ENCODE results near the gene DCUN1D2. TPM values are rescaled to one million over a fixed set of nuclear protein-coding genes. Genes with fewer than 3 reads are reported as not detected.

Gene DCUN1D2
- total and polyA plus RNA-seq, 4 donors, result 7.4 to 28.2 (median 16.6) TPM

DNA sequence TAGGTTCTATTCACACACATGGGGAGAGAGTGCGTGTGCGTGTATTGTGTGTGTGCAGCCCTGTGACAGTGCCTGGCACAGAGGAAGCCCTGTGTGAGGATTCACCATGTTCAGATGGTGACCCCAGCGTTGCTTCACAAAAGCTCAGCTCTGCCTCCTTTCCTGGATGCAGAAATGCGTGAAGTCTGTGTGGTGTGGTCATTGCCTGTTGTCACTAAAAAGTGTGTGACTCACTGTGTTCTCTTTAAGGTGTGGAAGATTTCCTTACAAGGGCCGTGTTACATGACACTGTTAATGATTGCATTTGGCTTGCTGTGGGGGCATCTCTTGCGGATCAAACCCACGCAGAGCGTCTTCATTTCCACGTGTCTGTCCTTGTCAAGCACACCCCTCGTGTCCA lies 19.5 kb upstream of the DCUN1D2 start:
- no peak for DNase-seq
- Histone ChIP-seq H3K27ac (ENCODE audit: low read depth in 1 of 2, low read length in 2 of 2) (no peak overlapping the region), H3K9me3 (ENCODE audit: control insufficient read depth, low read length) (no peaks in the 10 kb centered on the region), H3K4me3 (ENCODE audit: low read length in 2 of 2) (no peak overlapping the region), H3K4me1 (ENCODE audit: control insufficient read depth in 1 of 2, insufficient read depth in 2 of 2, low read length in 2 of 2) (no peaks in the 10 kb centered on the region), H3K27me3 (ENCODE audit: control insufficient read depth in 1 of 2, insufficient read depth in 2 of 2, low read length in 1 of 2) (no peaks in the 10 kb centered on the region), H3K36me3 (ENCODE audit: control insufficient read depth in 1 of 2, insufficient read depth in 2 of 2, low read length in 1 of 2) (peaks cover 0 to 6% of the 10 kb centered on the region in 2 donors)
- no peak for ATAC-seq (ENCODE audit: low FRiP score)
- 90 to 92% methylated on average over 10 of the region's 10 CpGs for WGBS, 2 donors
- intact Hi-C loops (cut with DNase I), result no loop called here

DNA sequence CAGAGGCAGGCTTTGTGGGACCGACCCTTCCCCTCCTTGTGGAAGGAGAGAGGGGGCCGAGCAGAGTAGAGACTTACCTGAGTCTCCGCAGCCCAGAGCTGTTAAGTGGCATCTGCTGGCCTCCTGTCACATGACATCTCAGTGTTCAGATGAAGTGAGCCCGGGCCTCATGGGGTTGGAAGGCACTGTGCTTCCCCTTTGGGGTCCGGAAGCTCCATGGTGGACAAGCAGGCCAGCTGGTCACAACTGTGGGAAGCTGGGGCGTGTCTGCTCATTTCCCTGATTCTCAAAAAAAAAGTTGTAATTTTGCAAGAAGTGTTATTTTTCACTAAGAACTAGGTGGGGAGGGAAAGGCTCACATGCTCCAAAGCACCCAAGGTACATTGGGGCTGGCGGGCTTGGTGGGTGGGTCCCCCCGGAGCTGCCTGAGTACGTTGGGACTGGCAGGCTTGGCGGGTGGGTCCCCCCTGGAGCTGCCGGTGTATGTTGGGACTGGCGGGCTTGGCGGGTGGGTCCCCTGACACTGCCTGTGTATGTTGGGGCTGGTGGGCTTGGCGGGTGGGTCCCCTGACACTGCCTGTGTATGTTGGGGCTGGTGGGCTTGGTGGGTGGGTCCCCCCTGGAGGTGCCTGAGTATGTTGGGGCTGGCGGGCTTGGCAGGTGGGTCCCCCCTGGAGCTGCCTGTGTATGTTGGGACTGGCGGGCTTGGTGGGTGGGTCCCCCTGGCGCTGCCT lies 18.2 kb upstream of the DCUN1D2 start:
- WGBS, 2 donors, result 90 to 91% methylated on average over 17 of the region's 17 CpGs
- H3K9me3 ChIP-seq (ENCODE audit: control insufficient read depth, low read length), result no peaks in the 10 kb centered on the region
- peaks cover 0 to 6% of the 10 kb centered on the region in 2 donors for H3K36me3 ChIP-seq (ENCODE audit: control insufficient read depth in 1 of 2, insufficient read depth in 2 of 2, low read length in 1 of 2)
- ATAC-seq (ENCODE audit: low FRiP score) (no peak), DNase-seq (peak in 1 of 2 donors; percentile 69)
- H3K27me3 ChIP-seq (ENCODE audit: control insufficient read depth in 1 of 2, insufficient read depth in 2 of 2, low read length in 1 of 2), result no peaks in the 10 kb centered on the region
- H3K4me1 ChIP-seq (ENCODE audit: control insufficient read depth in 1 of 2, insufficient read depth in 2 of 2, low read length in 2 of 2), result no peaks in the 10 kb centered on the region
- intact Hi-C loops (cut with DNase I), result no loop called here
- no peak overlapping the region for H3K4me3 ChIP-seq (ENCODE audit: low read length in 2 of 2)
- H3K27ac ChIP-seq (ENCODE audit: low read depth in 1 of 2, low read length in 2 of 2), result no peak overlapping the region

GRCh38 chr13:113507505-113508345 lies 17.2 kb upstream of the DCUN1D2 start:
- Histone ChIP-seq H3K4me1 (ENCODE audit: control insufficient read depth in 1 of 2, insufficient read depth in 2 of 2, low read length in 2 of 2) (no peaks in the 10 kb centered on the region), H3K36me3 (ENCODE audit: control insufficient read depth in 1 of 2, insufficient read depth in 2 of 2, low read length in 1 of 2) (peaks cover 0 to 6% of the 10 kb centered on the region in 2 donors), H3K4me3 (ENCODE audit: low read length in 2 of 2) (no peak overlapping the region), H3K9me3 (ENCODE audit: control insufficient read depth, low read length) (no peaks in the 10 kb centered on the region), H3K27ac (ENCODE audit: low read depth in 1 of 2, low read length in 2 of 2) (no peak overlapping the region), H3K27me3 (ENCODE audit: control insufficient read depth in 1 of 2, insufficient read depth in 2 of 2, low read length in 1 of 2) (no peaks in the 10 kb centered on the region)
- ATAC-seq (ENCODE audit: low FRiP score) (no peak), DNase-seq (no peak)
- intact Hi-C loops (cut with DNase I), result no loop called here
- 83 to 87% methylated on average over 21 of the region's 21 CpGs for WGBS, 2 donors

GRCh38 chr13:113506871-113507388 lies 16.4 kb upstream of the DCUN1D2 start:
- intact Hi-C loops (cut with DNase I), result no loop called here
- Histone ChIP-seq H3K4me1 (ENCODE audit: control insufficient read depth in 1 of 2, insufficient read depth in 2 of 2, low read length in 2 of 2) (no peaks in the 10 kb centered on the region), H3K27ac (ENCODE audit: low read depth in 1 of 2, low read length in 2 of 2) (no peak overlapping the region), H3K4me3 (ENCODE audit: low read length in 2 of 2) (no peak overlapping the region), H3K9me3 (ENCODE audit: control insufficient read depth, low read length) (no peaks in the 10 kb centered on the region), H3K36me3 (ENCODE audit: control insufficient read depth in 1 of 2, insufficient read depth in 2 of 2, low read length in 1 of 2) (peaks cover 0 to 6% of the 10 kb centered on the region in 2 donors), H3K27me3 (ENCODE audit: control insufficient read depth in 1 of 2, insufficient read depth in 2 of 2, low read length in 1 of 2) (no peaks in the 10 kb centered on the region)
- WGBS, 2 donors, result 60 to 66% methylated on average over 21 of the region's 21 CpGs
- ATAC-seq (ENCODE audit: low FRiP score), result no peak
- no peak for DNase-seq

- 16 to 29% methylated on average over 16 of the region's 16 CpGs for WGBS, 2 donors
- intact Hi-C loops (cut with DNase I), result no loop called here
- Histone ChIP-seq H3K36me3 (ENCODE audit: control insufficient read depth in 1 of 2, insufficient read depth in 2 of 2, low read length in 1 of 2) (peaks cover 0 to 6% of the 10 kb centered on the region in 2 donors), H3K4me1 (ENCODE audit: control insufficient read depth in 1 of 2, insufficient read depth in 2 of 2, low read length in 2 of 2) (no peaks in the 10 kb centered on the region), H3K4me3 (ENCODE audit: low read length in 2 of 2) (no peak overlapping the region), H3K27ac (ENCODE audit: low read depth in 1 of 2, low read length in 2 of 2) (no peak overlapping the region), H3K9me3 (ENCODE audit: control insufficient read depth, low read length) (no peaks in the 10 kb centered on the region), H3K27me3 (ENCODE audit: control insufficient read depth in 1 of 2, insufficient read depth in 2 of 2, low read length in 1 of 2) (no peaks in the 10 kb centered on the region)
- DNase-seq, result no peak
- ATAC-seq (ENCODE audit: low FRiP score), result peak; percentile 44
These were observed 15.6 kb upstream of the DCUN1D2 start for GRCh38 chr13:113506025-113506685.

DNA sequence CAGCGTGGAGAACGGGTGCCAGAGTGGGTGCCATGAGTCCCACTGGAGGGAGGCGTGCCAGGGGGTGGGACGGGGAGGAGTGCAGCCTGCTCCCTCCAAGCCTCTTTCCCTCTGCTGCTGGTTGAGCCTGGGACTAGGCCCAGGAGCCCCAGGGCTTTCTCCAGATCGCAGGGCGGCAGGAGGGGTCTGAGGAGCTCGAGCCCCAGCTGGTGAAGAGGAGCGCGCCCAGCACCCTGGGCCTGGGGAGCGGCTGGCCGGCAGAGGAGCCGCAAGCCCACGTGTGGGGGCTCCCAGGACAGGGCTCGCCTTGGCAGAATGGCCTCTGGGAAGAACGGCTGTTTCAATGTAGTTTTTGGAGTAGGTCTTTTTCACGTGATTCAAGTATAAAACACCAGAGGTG lies 12.2 kb upstream of the DCUN1D2 start:
- Histone ChIP-seq H3K27ac (ENCODE audit: low read depth in 1 of 2, low read length in 2 of 2) (no peak overlapping the region), H3K9me3 (ENCODE audit: control insufficient read depth, low read length) (no peaks in the 10 kb centered on the region), H3K4me1 (ENCODE audit: control insufficient read depth in 1 of 2, insufficient read depth in 2 of 2, low read length in 2 of 2) (no peaks in the 10 kb centered on the region), H3K36me3 (ENCODE audit: control insufficient read depth in 1 of 2, insufficient read depth in 2 of 2, low read length in 1 of 2) (peaks cover 0 to 3% of the 10 kb centered on the region in 2 donors), H3K4me3 (ENCODE audit: low read length in 2 of 2) (no peak overlapping the region), H3K27me3 (ENCODE audit: control insufficient read depth in 1 of 2, insufficient read depth in 2 of 2, low read length in 1 of 2) (no peaks in the 10 kb centered on the region)
- no peak for ATAC-seq (ENCODE audit: low FRiP score)
- WGBS, 2 donors, result 52 to 61% methylated on average over 16 of the region's 16 CpGs
- no peak for DNase-seq
- intact Hi-C loops (cut with DNase I), result no loop called here

- DNase-seq, result no peak
- WGBS, 2 donors, result 44 to 53% methylated on average over 11 of the region's 11 CpGs
- Histone ChIP-seq H3K27ac (ENCODE audit: low read depth in 1 of 2, low read length in 2 of 2) (no peak overlapping the region), H3K4me1 (ENCODE audit: control insufficient read depth in 1 of 2, insufficient read depth in 2 of 2, low read length in 2 of 2) (no peaks in the 10 kb centered on the region), H3K9me3 (ENCODE audit: control insufficient read depth, low read length) (no peaks in the 10 kb centered on the region), H3K27me3 (ENCODE audit: control insufficient read depth in 1 of 2, insufficient read depth in 2 of 2, low read length in 1 of 2) (no peaks in the 10 kb centered on the region), H3K36me3 (ENCODE audit: control insufficient read depth in 1 of 2, insufficient read depth in 2 of 2, low read length in 1 of 2) (peaks cover 3 to 6% of the 10 kb centered on the region in 2 donors), H3K4me3 (ENCODE audit: low read length in 2 of 2) (no peak overlapping the region)
- intact Hi-C loops (cut with DNase I), result no loop called here
- ATAC-seq (ENCODE audit: low FRiP score), result no peak
These were observed 10.2 kb upstream of the DCUN1D2 start for GRCh38 chr13:113500530-113501265.

GRCh38 chr13:113499936-113500335 lies 9.4 kb upstream of the DCUN1D2 start:
- no peaks in the 10 kb centered on the region for H3K9me3 ChIP-seq (ENCODE audit: control insufficient read depth, low read length)
- H3K4me1 ChIP-seq (ENCODE audit: control insufficient read depth in 1 of 2, insufficient read depth in 2 of 2, low read length in 2 of 2), result no peaks in the 10 kb centered on the region
- no peak overlapping the region for H3K27ac ChIP-seq (ENCODE audit: low read depth in 1 of 2, low read length in 2 of 2)
- no peak for DNase-seq
- H3K36me3 ChIP-seq (ENCODE audit: control insufficient read depth in 1 of 2, insufficient read depth in 2 of 2, low read length in 1 of 2), result peaks cover 3 to 6% of the 10 kb centered on the region in 2 donors
- no peaks in the 10 kb centered on the region for H3K27me3 ChIP-seq (ENCODE audit: control insufficient read depth in 1 of 2, insufficient read depth in 2 of 2, low read length in 1 of 2)
- intact Hi-C loops (cut with DNase I), result no loop called here
- no peak for ATAC-seq (ENCODE audit: low FRiP score)
- H3K4me3 ChIP-seq (ENCODE audit: low read length in 2 of 2), result no peak overlapping the region
- 76% methylated on average over 4 of the region's 4 CpGs for WGBS, 2 donors
